ENCODE measurements around the gene MICAL1.
A peak's percentile ranks its signal among the peaks of the same experiment; 100 is the strongest.

The MICAL1 gene

GRCh38 chr6:109455437-109456110, at the start of gene MICAL1:
TSS of gene MICAL1 (minus strand) at chr6:109455772. CDS start at chr6:109454196, 1,576 bp downstream.
- peak; percentile 72 for DNase-seq

GRCh38 chr6:109503327-109504224, 48.0 kb upstream of the MICAL1 start:
- DNase-seq: no peak

- DNase-seq: no peak
These were observed 43.4 kb upstream of the MICAL1 start for GRCh38 chr6:109498936-109499335.

- DNase-seq: no peak
These were observed 42.5 kb upstream of the MICAL1 start for GRCh38 chr6:109498052-109498451.

GRCh38 chr6:109496036-109496772, 40.6 kb upstream of the MICAL1 start:
- no peak for DNase-seq

- DNase-seq: no peak
These were observed 38.3 kb upstream of the MICAL1 start for GRCh38 chr6:109493865-109494264.

GRCh38 chr6:109491207-109491938, 35.8 kb upstream of the MICAL1 start:
- DNase-seq: no peak

- DNase-seq: no peak
These were observed 35.1 kb upstream of the MICAL1 start for GRCh38 chr6:109490713-109491112.

GRCh38 chr6:109488001-109488400, 32.4 kb upstream of the MICAL1 start:
- DNase-seq: no peak

GRCh38 chr6:109486068-109486467, 30.5 kb upstream of the MICAL1 start:
- DNase-seq: no peak

GRCh38 chr6:109485266-109485935, 29.8 kb upstream of the MICAL1 start:
- no peak for DNase-seq

GRCh38 chr6:109484122-109484521, 28.6 kb upstream of the MICAL1 start:
- DNase-seq: no peak

GRCh38 chr6:109483735-109484057, 28.1 kb upstream of the MICAL1 start:
- no peak for DNase-seq

GRCh38 chr6:109482905-109483734, 27.5 kb upstream of the MICAL1 start, which contains the start of gene ZBTB24:
TSS of gene ZBTB24 (minus strand) at chr6:109483219. CDS start at chr6:109482026, 1,193 bp downstream.
- peak; percentile 83 for DNase-seq

- no peak for DNase-seq
These were observed 25.5 kb upstream of the MICAL1 start for GRCh38 chr6:109480993-109481480.

GRCh38 chr6:109478841-109479624, 23.5 kb upstream of the MICAL1 start:
- DNase-seq: no peak

- no peak for DNase-seq
These were observed 22.7 kb upstream of the MICAL1 start for GRCh38 chr6:109478222-109478805.

- DNase-seq: no peak
These were observed 22.2 kb upstream of the MICAL1 start for GRCh38 chr6:109477725-109478124.

GRCh38 chr6:109477184-109477583, 21.6 kb upstream of the MICAL1 start:
- DNase-seq: no peak

GRCh38 chr6:109475625-109476024, 20.1 kb upstream of the MICAL1 start:
- DNase-seq: no peak
